PFSK-1 (cell line): ENCODE results near the gene GABRR1.

ENCODE experiments used
- POLR2AphosphoS5 ChIP-seq: IDR thresholded peaks from 2 replicates; pipeline ENCODE4 v1.6.1; 2012; ENCODE audit warnings: low read depth, mild to moderate bottlenecking, control low read depth, low read length, moderate library complexity
- SIN3A ChIP-seq: IDR thresholded peaks from 2 replicates; pipeline ENCODE4 v1.6.1; 2012; ENCODE audit warnings: mild to moderate bottlenecking, low read length, moderate library complexity, borderline replicate concordance; ENCODE audit not compliant: insufficient read depth

GRCh38 chr6:89183294-89183693, 33.9 kb downstream of the GABRR1 start:
- TF ChIP-seq POLR2AphosphoS5 (no peak), SIN3A (no peak)
